GM08714 (cell line): ENCODE measurements around the gene SPON1.

Experiments
- H3K4me3 ChIP-seq: fragments of 200-500 bp; sonication (Bioruptor generic); 2 replicates; pipeline ENCODE4 v1.5.1; 2014; ENCODE audit warnings: mild to moderate bottlenecking, low read length, inconsistent platforms
- ZNF274 ChIP-seq: IDR thresholded peaks from 2 replicates; pipeline ENCODE4 v1.6.1; 2012; ENCODE audit warnings: mild to moderate bottlenecking, low read depth, low read length

SPON1 gene

GRCh38 chr11:14114269-14114668 lies 151.7 kb downstream of the SPON1 start:
- no peak overlapping the region for H3K4me3 ChIP-seq
- TF ChIP-seq ZNF274: no peak

GRCh38 chr11:14114786-14115185 lies 152.3 kb downstream of the SPON1 start:
- TF ChIP-seq ZNF274: no peak
- no peak overlapping the region for H3K4me3 ChIP-seq

GRCh38 chr11:14117632-14118031 lies 155.1 kb downstream of the SPON1 start:
- no peak for TF ChIP-seq ZNF274
- H3K4me3 ChIP-seq: no peak overlapping the region

- H3K4me3 ChIP-seq: no peak overlapping the region
Measured at GRCh38 chr11:14118072-14118471, 155.5 kb downstream of the SPON1 start.

GRCh38 chr11:14119357-14119756 lies 156.8 kb downstream of the SPON1 start:
- no peak overlapping the region for H3K4me3 ChIP-seq
- TF ChIP-seq ZNF274: no peak

More at GRCh38 chr11:14118072-14118471, 155.5 kb downstream of the SPON1 start:
- no peak for TF ChIP-seq ZNF274

- no peak for TF ChIP-seq ZNF274
- no peak overlapping the region for H3K4me3 ChIP-seq
Measured at GRCh38 chr11:14124350-14124749, 161.8 kb downstream of the SPON1 start.

GRCh38 chr11:14124886-14125285 lies 162.4 kb downstream of the SPON1 start:
- no peak for TF ChIP-seq ZNF274
- H3K4me3 ChIP-seq: no peak overlapping the region

GRCh38 chr11:14125529-14125928 lies 163.0 kb downstream of the SPON1 start:
- H3K4me3 ChIP-seq: no peak overlapping the region
- no peak for TF ChIP-seq ZNF274

- TF ChIP-seq ZNF274: no peak
Measured at GRCh38 chr11:14127679-14128078, 165.2 kb downstream of the SPON1 start.

GRCh38 chr11:14132312-14132711 lies 169.8 kb downstream of the SPON1 start:
- no peak overlapping the region for H3K4me3 ChIP-seq
- no peak for TF ChIP-seq ZNF274

More at GRCh38 chr11:14127679-14128078, 165.2 kb downstream of the SPON1 start:
- H3K4me3 ChIP-seq: no peak overlapping the region

- no peak for TF ChIP-seq ZNF274
- H3K4me3 ChIP-seq: no peak overlapping the region
Measured at GRCh38 chr11:14133381-14133780, 170.9 kb downstream of the SPON1 start.

GRCh38 chr11:14136561-14136960 lies 174.0 kb downstream of the SPON1 start:
- H3K4me3 ChIP-seq: no peak overlapping the region
- no peak for TF ChIP-seq ZNF274

- TF ChIP-seq ZNF274: no peak
- no peak overlapping the region for H3K4me3 ChIP-seq
Measured at GRCh38 chr11:14137284-14137683, 174.8 kb downstream of the SPON1 start.

GRCh38 chr11:14140991-14141390 lies 178.5 kb downstream of the SPON1 start:
- no peak overlapping the region for H3K4me3 ChIP-seq
- no peak for TF ChIP-seq ZNF274

GRCh38 chr11:14141676-14142075 lies 179.2 kb downstream of the SPON1 start:
- no peak overlapping the region for H3K4me3 ChIP-seq
- no peak for TF ChIP-seq ZNF274

- TF ChIP-seq ZNF274: no peak
- H3K4me3 ChIP-seq: no peak overlapping the region
Measured at GRCh38 chr11:14144934-14145333, 182.4 kb downstream of the SPON1 start.
